Measurements from ENCODE around the gene TMIGD2.
"Not testable (repeated sequence)": the region's sequence is repeated elsewhere in the genome, so short reads cannot be mapped to it uniquely, and the experiment has no call there.

The TMIGD2 gene

DNA sequence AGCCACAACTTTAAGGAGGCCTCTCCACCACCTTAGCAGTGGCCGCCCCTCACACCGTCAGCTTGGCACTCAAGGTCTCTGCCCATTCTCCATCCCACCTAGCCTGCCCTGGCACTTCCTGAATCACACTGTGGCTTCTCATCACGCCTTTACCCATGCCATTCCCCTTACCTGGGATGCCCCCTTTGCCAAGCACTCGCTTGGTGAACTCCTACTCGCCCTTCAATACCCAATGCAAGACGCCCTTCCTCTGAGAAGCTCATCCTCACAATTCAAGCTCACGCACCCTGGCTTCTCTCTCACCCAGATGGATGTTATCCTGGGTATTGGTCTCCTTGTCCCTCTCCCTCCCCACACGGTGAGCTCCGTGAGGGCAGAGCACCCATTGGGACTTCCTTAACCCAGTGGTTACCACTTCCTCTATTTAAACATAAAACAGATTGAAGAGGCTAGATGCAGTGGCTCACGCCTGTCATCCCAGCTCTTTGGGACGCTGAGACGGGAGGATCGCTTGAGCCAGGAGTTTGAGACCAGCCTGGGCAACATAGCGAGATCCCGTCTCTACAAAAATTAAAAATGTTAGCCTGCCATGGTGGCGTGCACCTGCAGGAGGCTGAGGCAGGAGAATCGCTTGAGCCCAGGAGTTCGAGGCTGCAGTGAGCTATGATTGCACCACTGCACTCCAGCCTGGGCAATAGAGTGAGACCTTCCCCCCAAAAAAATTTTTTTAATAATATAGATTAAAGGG is 35.8 kb downstream of the TMIGD2 start:
- no peak for DNase-seq

DNA sequence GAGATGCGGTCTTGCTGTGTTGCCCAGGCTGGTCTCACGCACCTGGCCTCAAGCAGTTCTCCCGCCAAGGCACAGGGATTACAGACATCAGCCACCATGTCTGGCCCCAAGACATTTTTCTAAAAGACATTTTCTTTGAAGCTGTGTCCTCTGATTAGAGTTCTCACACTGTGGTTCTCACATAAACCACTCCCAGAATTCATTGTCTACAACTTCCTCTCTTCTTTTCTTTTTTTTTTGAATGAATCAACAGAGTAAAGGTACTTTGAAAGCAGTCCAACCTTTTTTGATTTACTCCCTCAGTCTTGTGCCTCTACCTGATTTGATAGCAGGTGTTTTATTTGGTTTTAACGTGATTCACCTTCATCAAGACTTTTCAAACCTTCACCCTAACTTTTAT is 37.4 kb downstream of the TMIGD2 start:
- DNase-seq: no peak

DNA sequence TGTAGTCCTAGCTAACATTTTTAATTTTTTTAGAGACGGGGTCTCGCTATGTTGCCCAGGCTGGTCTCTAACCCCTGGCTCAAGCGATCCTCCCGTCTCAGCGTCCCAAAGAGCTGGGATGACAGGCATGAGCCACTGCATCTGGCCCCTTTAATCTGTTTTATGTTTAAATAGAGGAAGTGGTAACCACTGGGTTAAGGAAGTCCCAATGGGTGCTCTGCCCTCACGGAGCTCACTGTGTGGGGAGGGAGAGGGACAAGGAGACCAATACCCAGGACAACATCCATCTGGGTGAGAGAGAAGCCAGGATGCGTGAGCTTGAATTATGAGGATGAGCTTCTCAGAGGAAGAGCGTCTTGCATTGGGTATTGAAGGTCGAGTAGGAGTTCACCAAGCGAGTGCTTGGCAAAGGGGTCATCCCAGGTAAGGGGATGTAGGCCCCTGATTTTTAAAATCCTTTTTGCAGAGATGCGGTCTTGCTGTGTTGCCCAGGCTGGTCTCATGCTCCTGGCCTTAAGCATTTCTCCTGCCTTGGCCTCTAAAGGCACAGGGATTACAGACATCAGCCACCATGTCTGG is 41.5 kb downstream of the TMIGD2 start:
- DNase-seq: no peak

GRCh38 chr19:4258181-4258580 is 44.0 kb downstream of the TMIGD2 start:
- no peak for DNase-seq

DNA sequence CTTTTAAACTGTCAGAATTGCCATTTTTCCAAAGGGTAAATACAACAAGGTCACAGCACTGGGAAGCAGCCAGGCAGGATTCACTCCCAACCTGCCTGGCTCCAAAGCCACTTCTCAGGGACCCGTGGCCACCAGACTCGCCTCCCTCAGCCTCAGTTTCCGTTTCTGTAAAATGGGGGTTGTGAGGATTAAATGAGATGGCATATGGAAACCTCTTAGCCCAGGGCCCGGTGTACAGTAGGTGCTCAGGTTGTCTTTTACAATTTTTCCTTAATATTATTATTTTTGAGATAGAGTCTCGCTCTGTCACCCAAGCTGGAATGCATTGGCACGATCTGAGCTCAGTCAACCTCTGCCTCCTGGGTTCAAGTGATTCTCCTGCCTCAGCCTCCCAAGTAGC is 45.2 kb downstream of the TMIGD2 start:
- no peak for DNase-seq

DNA sequence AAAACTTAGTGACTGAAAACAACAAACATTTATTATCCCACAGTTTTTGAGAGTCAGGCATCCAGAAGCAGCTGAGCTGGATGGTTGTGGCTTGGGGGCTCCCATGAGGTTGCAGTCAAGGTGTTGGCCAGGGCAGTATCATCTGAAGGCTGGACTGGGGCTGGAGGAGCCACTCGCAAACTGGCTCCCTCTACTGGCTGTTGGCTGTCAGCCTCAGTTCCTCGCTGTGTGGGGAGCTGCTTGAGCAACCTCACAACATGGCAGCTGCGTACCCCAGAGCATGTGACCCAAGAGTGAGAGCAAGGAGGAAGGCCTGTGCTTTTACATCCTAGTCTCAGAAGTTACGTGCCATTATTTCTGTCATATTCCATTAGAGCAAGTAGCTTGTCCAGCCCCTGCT is 45.6 kb downstream of the TMIGD2 start:
- no peak for DNase-seq

- DNase-seq: peak; percentile 99
Measured at GRCh38 chr19:4246767-4247593, 55.2 kb downstream of the TMIGD2 start, which contains the start of gene YJU2. Gene YJU2 (plus strand): TSS chr19:4247080. CDS start chr19:4247147, 67 bp downstream.

DNA sequence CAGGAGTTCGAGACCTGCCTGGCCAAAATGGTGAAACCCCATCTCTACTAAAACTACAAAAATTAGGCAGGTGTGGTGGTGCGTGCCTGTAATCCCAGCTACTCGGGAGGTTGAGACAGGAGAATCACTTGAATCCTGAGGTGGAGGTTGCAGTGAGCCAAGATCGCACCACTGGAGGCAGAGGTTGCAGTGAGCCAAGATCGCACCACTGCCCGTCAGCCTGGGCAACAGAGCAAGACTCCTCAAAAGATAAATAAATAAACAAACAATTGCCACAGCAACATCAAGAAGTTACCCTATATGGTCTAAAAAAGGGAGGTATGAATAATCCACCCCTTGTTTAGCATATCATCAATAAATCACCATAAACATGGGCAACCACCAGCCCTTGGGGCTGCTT is 56.3 kb downstream of the TMIGD2 start:
- not testable (repeated sequence) for DNase-seq

Data from CD4-positive, alpha-beta T cell treated with Interleukin-17A for 4 hours (primary cell).